HG03196 (cell line): ENCODE data around the gene USP33.
"Not testable (repeated sequence)": the region's sequence is repeated elsewhere in the genome, so short reads cannot be mapped to it uniquely, and the experiment has no call there.

Experiments used
- ATAC-seq: cut with Tn5 transposase; IDR thresholded peaks from one replicate; pipeline ENCODE4 v1.9.1; 2021; ENCODE audit not compliant: unreplicated experiment

The USP33 gene

GRCh38 chr1:77759071-77760028 lies at the start of gene USP33:
Gene USP33 (minus strand): TSS chr1:77759852. CDS start chr1:77741697, 18,155 bp downstream.
- ATAC-seq, result peak; percentile 97

DNA sequence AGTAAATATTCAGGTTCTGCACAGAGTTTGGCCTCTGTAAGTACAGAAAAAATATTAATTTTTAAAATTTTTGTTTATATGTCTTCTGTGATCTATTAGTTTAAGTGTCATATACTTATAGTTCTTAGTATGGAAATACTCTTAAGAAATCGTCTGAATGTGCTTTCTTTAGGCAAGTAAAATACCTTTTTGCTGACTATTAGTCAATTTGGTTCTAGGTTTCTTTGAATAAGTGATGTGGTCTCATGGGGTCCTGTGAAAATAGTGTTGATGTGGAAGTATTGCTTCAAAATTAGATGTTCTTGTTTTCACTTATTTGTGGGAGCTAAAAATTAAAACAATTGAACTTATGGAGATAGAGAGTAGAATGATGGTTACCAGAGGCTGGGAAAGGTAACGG lies 43.7 kb upstream of the USP33 start:
- ATAC-seq, result no peak

GRCh38 chr1:77802026-77802425 lies 42.4 kb upstream of the USP33 start:
- no peak for ATAC-seq

GRCh38 chr1:77797991-77798390 lies 38.3 kb upstream of the USP33 start:
- no peak for ATAC-seq

DNA sequence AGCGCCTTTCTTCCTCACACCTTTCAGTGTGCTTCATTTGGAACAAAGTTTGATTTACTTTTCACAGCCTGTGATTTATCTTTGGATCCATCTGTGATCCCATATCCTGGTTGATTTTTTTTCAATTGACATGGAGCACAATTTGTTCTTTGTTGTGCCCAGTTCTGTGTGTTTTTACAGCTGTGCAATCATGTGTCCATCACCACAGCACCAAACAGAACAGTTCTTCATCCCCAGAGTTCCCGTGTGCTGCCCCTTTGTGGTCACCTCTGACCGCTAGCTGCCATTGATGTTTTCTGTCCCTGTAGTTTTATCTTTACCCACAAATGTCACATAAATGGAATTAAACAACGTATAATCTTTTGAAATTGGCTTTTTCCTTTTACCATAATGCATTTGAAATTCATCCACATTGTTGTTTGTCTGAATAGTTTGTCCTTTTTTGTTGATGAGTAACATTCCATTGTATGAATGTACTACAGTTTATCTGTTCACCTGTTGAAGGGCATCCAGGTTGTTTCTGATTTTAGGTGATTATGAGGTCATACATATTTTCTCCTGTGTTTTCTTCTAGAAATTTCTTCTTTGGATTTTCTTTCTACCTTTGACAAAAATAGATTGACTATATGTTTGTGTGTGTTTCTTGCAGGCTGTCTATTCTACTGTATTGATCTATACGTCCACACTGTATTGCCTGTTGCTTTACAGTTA lies 37.2 kb upstream of the USP33 start:
- no peak for ATAC-seq

DNA sequence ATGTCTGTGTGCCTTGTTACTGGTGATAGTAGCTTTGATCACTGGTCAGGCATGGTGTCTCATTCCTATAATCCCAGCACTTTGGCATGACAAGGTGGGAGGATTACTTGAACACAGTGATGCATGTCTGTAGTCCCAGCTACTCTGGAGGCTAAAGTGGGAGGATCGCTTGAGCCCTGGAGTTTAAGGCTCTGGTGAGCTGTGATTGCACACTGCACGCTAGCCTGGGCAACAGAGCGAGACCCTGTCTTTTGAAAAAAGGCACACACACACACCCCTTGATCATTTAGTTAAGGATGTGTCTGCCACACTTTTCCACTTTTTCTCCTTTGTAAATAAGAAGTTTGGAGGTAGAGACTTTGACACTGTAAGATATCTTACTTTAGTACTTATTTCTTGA lies 34.9 kb upstream of the USP33 start:
- ATAC-seq, result no peak

GRCh38 chr1:77786093-77786741 lies 26.6 kb upstream of the USP33 start:
- not testable (repeated sequence) for ATAC-seq

DNA sequence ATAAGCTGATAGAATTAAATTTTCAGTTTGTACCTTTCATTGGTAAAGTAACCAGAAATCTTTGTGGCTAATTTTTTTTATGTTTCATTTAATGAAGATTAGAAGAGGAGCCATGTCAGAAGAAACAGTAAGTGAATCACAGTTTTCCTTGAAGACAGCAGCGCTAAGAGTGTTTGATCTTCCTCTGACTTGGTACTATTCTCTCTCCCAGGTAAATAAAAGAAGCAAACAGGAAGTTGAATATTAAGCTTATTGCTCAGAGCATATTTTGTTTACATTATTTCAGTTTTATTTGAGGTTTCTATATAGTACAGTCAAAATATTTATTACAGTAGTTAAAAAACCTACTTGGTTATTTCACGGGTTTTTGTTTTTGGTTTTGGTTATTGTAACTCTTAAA lies 23.5 kb upstream of the USP33 start:
- ATAC-seq, result no peak

DNA sequence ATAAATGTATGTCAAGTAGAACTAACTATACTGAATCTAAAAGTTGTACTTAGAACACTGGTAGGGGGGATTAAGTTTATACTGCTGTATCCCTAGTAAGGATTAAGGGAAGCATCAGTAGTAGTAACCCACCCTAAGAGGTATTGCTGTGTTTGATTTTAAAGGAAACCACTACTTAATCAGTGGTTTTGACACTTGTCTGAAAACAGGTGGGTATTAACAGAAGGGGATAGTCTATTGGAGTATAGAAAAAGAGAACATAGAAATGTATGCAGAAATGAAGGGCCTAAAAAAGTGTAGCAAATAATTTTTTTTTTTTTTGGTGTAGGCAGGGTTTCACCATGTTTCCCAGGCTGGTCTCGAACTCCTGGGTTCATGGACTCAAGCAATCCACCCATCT lies 22.0 kb upstream of the USP33 start:
- no peak for ATAC-seq

DNA sequence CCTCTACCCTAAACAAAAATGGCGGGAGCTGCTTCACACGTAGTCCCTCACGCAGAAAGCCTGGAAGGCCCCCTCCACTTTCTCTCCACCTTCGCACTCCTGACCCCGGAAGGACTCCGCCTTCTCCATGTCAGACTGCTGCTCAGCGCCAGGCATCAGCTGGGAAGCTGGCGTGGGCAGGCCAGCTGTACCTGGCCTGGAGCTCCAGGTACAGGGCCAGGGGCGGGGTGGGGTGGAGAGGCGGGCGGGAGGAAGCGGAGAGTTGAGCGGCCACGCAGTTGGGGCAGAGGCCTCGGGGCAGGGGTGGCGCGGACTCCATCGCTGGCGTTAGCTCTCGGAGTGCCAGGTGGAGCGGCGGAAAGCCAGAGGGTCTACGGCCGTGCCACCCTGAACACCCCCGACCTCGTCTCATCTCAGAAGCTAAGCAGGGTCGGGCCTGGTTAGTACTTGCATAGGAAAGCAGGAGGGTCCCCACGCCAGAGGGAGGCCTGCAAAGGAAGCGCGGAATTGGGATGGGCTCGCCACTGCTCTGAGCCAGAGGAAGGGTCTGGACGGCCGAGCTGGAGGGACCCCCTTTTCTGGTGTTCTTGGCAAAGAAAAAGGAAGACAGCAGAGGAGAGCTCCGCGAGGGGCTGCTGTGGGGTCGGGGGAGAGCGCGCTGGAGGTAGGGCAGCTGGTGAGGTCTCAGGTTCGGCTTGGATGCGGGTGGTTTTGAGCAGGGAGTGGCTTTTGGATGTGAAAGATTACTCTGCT lies 20.1 kb upstream of the USP33 start, which contains the start of gene MIGA1:
TSS of gene MIGA1 (plus strand) at position 121 of the 753 bp plus-strand sequence. CDS start 3,604 bp downstream, outside the sequence.
- peak; percentile 96 for ATAC-seq

- ATAC-seq, result no peak
Observed at GRCh38 chr1:77776007-77776700, 16.5 kb upstream of the USP33 start.

DNA sequence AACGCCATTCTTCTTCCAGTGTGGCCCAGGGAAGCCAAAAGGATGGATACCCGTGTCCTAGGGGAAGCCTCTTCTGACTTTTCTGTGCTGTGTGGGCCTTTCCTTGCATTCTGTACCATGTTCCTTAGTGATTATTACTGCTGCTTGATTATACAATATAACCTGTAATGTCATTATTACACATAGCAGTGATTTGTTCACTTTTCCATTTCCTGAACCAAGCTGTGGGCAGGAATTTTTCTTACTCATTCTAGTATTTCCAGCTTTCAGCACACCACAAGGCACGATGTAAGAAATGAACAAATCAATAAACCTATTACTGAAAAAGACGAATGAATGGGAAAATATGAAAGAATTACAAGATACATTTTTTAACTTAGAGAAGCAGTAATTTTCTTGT lies 8.4 kb upstream of the USP33 start:
- no peak for ATAC-seq

DNA sequence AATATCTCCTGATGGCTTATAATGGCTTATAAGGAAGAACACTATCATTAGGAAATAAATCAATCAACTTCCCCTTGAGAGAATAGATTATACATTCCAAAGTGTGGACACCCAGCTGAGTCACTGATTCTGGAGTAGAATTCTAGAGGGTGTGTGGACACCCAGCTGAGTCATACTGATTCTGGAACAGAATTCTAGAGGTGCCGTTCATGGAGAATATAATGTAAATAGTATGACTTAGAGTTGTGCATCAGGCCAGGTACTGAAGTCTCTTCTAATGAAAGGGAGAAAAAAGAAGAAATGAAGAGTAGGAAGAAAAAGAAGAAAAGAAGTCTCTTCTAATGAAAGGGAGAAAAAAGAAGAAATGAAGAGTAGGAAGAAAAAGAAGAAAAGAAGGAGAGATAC lies 2.4 kb upstream of the USP33 start:
- no peak for ATAC-seq

- ATAC-seq, result no peak
Observed at GRCh38 chr1:77757603-77758002, 2.0 kb downstream of the USP33 start.

DNA sequence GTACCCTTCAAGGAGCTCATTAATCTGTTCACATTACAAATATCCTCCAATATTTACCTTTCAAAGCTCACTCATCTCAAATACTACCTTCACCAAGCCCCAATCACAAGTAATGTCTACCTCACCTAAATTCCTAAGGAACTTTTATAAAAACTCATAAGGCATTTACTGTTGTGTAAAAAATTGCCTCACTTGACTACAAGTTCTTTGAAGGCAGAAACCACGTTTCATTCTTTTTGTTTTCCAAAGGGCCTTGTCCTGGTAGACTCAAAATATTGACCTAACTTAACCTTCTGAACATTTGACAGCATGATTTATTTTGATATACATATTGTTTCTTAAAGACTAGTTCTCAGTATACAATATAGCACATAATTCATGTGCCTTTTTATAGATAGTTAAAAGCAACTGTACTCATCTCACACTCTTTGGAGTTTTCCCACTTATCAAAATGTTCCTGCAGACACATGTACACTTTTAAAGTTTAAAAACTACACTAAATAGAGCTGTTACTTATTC lies 2.5 kb downstream of the USP33 start:
- no peak for ATAC-seq

- no peak for ATAC-seq
Observed at GRCh38 chr1:77756052-77756754, 3.4 kb downstream of the USP33 start.

GRCh38 chr1:77749489-77749888 lies 10.2 kb downstream of the USP33 start:
- not testable (repeated sequence) for ATAC-seq

- ATAC-seq, result no peak
Observed at GRCh38 chr1:77744576-77744975, 15.1 kb downstream of the USP33 start.

DNA sequence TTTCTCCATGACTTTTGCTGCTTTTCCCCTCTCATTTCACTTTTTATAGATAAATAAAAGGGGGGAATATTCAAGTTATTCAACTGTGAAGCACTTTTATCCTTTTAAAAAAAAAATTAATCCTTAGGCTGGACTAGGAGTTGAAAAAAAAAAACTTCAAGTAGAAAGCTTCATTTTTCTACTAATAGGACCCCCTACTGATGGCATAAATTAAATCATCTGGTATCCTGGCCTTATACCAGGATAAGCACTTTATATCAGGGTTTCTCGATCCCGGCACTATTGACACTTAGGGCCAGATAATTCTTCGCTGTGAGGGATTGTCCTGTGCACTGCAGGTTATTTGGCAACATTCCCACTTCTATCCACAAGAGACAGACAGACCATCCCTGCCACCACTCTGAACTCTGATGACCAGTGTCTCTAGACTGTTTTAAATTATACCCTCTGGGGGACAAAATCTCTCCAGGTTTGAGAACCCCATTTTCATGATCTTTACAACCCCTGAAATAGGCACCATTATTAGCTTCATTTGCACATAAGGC lies 17.6 kb downstream of the USP33 start:
- no peak for ATAC-seq
